KOPT-K1 (cell line): ENCODE results near the gene DDX49.

Experiments used
- H3K27ac ChIP-seq: fragments of 200-600 bp; sonication (generic); 2 replicates; pipeline ENCODE4 v1.5.1; 2016; ENCODE audit warnings: antibody characterized with exemption, mild to moderate bottlenecking, low read depth, low read length; ENCODE audit not compliant: poor library complexity, severe bottlenecking
- H3K36me3 ChIP-seq: fragments of 200-600 bp; sonication (generic); 2 replicates; pipeline ENCODE4 v1.5.1; 2017; ENCODE audit warnings: antibody characterized with exemption, mild to moderate bottlenecking, low read length, moderate library complexity; ENCODE audit not compliant: insufficient read depth
- H3K9me3 ChIP-seq: fragments of 200-600 bp; sonication (generic); 2 replicates; pipeline ENCODE4 v1.5.1; 2017; ENCODE audit warnings: antibody characterized with exemption, low read length, mild to moderate bottlenecking; ENCODE audit not compliant: insufficient read depth, poor library complexity, severe bottlenecking

DDX49 gene

GRCh38 chr19:18961767-18962620 is 42.5 kb downstream of the DDX49 start:
- Histone ChIP-seq H3K36me3 (no peaks in the 10 kb centered on the region), H3K27ac (no peak overlapping the region), H3K9me3 (no peaks in the 10 kb centered on the region)

- Histone ChIP-seq H3K9me3 (no peaks in the 10 kb centered on the region), H3K36me3 (no peaks in the 10 kb centered on the region), H3K27ac (no peak overlapping the region)
Observed at GRCh38 chr19:18964121-18964520, 44.6 kb downstream of the DDX49 start.

GRCh38 chr19:18966307-18966706 is 46.8 kb downstream of the DDX49 start:
- Histone ChIP-seq H3K27ac (no peak overlapping the region), H3K36me3 (no peaks in the 10 kb centered on the region)

DNA sequence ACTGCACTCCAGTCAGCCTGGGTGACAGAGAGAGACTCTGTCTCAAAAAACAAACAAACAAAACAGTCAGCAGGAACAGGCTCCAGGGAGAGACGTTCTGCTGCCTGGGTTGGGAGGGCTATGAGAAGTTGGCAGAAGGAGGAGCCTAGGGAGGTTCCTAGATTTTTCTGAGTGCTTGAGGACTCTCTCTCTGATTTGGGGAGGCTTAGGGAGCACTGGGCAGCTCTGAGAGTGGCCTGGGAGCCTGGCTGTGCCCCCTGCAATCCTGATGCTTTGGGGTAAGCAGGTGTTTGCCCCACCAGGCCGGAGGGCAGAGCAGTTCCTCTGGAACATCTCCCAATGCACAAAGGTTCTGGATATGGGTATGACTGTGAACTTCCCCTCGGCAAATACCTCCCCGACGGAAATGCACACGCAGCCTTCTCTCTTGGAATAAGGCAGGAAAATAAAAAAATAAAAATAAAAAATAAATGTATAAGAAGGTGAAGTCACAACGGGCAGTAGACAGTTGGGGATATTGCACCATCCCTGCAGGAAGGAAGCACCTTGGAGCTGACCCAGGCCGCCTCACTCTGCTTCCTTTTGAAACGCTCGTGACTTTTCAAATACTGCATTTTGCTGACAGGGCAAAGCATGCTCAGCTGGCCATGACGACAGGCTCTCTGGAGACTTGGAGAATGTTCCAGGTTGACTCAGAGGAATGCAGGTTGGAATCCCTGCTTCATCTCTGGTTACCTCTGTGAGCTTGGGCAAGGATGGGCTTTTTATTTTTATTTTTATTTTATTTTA is 48.0 kb downstream of the DDX49 start:
- no peaks in the 10 kb centered on the region for H3K36me3 ChIP-seq
- no peak overlapping the region for H3K27ac ChIP-seq
- no peaks in the 10 kb centered on the region for H3K9me3 ChIP-seq

More at GRCh38 chr19:18966307-18966706, 46.8 kb downstream of the DDX49 start:
- no peaks in the 10 kb centered on the region for H3K9me3 ChIP-seq

GRCh38 chr19:18969931-18970659 is 50.6 kb downstream of the DDX49 start:
- Histone ChIP-seq H3K9me3 (no peaks in the 10 kb centered on the region), H3K27ac (no peak overlapping the region), H3K36me3 (no peaks in the 10 kb centered on the region)

GRCh38 chr19:18972301-18972811 is 52.8 kb downstream of the DDX49 start:
- Histone ChIP-seq H3K27ac (no peak overlapping the region), H3K36me3 (no peaks in the 10 kb centered on the region), H3K9me3 (no peaks in the 10 kb centered on the region)

- H3K9me3 ChIP-seq: no peaks in the 10 kb centered on the region
- no peaks in the 10 kb centered on the region for H3K36me3 ChIP-seq
- H3K27ac ChIP-seq: no peak overlapping the region
Observed at GRCh38 chr19:18972851-18973250, 53.3 kb downstream of the DDX49 start.

DNA sequence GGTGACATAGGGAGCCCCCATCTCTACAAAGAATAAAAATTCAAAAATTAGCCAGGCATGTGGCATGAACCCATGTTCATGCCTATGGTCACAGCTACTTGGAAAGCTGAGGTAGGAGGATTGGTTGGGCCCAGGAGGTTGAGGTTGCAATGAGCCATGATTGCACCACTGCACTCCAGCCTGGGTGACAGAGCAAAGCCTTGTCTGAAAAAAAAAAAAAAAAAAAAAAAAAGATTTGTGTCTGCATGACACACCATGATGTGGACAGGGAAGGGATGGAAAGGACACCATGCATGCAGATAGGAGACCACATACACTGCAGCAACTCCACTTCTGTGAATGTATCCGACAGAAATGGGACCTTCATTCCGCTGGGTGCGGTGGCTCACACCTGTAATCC is 55.5 kb downstream of the DDX49 start:
- H3K9me3 ChIP-seq: no peaks in the 10 kb centered on the region
- no peak overlapping the region for H3K27ac ChIP-seq
- no peaks in the 10 kb centered on the region for H3K36me3 ChIP-seq

- no peaks in the 10 kb centered on the region for H3K9me3 ChIP-seq
- no peak overlapping the region for H3K27ac ChIP-seq
- no peaks in the 10 kb centered on the region for H3K36me3 ChIP-seq
Observed at GRCh38 chr19:18975869-18976268, 56.4 kb downstream of the DDX49 start.
